Measurements from ENCODE around the gene HSPA12B. TPM values are rescaled to one million over a fixed set of nuclear protein-coding genes. Genes with fewer than 3 reads are reported as not detected.

The HSPA12B gene
- polyA plus RNA-seq, 2 of the 4 experiments (the other 2 are of a cell fraction): 0.37 to 1.2 TPM

GRCh38 chr20:3691306-3691705 is 41.2 kb upstream of the HSPA12B start:
- no peak overlapping the region for H3K4me3 ChIP-seq
- no peak for DNase-seq (ENCODE audit: low read depth in 1 of 2, low spot score in 1 of 2)
- H3K4me1 ChIP-seq: peaks cover 8% of the 10 kb centered on the region; the same call in 2 of the 3 replicates
- 77% methylated on average over 12 of the region's 16 CpGs for WGBS (ENCODE audit: missing lambda C conversion rate)
- H3K9me3 ChIP-seq: no peaks in the 10 kb centered on the region
- H3K27ac ChIP-seq: no peak overlapping the region
- H3K4me2 ChIP-seq: no peak overlapping the region
- ATAC-seq: no peak
- no peak for FAIRE-seq
- TF ChIP-seq KDM1A (IDR thresholded peaks at IDR 0.05; ENCODE audit: low read depth) (no peak), REST (IDR thresholded peaks at IDR 0.05) (no peak), ZSCAN20 (CRISPR knock-in tag; IDR thresholded peaks at IDR 0.05) (no peak), TP53 (CRISPR knock-in tag; IDR thresholded peaks at IDR 0.05) (no peak), MAZ (IDR thresholded peaks at IDR 0.05; ENCODE audit: borderline replicate concordance, low read depth, low read length) (no peak), HOXB13 (CRISPR knock-in tag; IDR thresholded peaks at IDR 0.05; ENCODE audit: low read depth) (no peak), CEBPB (IDR thresholded peaks at IDR 0.05) (no peak), NR3C1 (IDR thresholded peaks at IDR 0.05) (no peak), TFCP2L1 (CRISPR knock-in tag; IDR thresholded peaks at IDR 0.05) (no peak), CHD4 (IDR thresholded peaks at IDR 0.05; ENCODE audit: borderline replicate concordance) (no peak), ATOH8 (CRISPR knock-in tag; IDR thresholded peaks at IDR 0.05; ENCODE audit: low read depth) (no peak), HDAC2 (IDR thresholded peaks at IDR 0.05) (no peak), CTCF (IDR thresholded peaks at IDR 0.05) (no peak), KDM5A (IDR thresholded peaks at IDR 0.05) (no peak), MYC (IDR thresholded peaks at IDR 0.05; ENCODE audit: borderline replicate concordance, low read length) (no peak), CBX2 (IDR thresholded peaks at IDR 0.05; ENCODE audit: borderline replicate concordance, low read depth) (no peak), E2F6 (IDR thresholded peaks at IDR 0.05; ENCODE audit: borderline replicate concordance, low read depth) (no peak), POLR2AphosphoS2 (conservative IDR thresholded peaks at IDR 0.05; ENCODE audit: low read length) (no peak), EHF (CRISPR knock-in tag; IDR thresholded peaks at IDR 0.05) (no peak), RFX5 (IDR thresholded peaks at IDR 0.05) (no peak)
- POLR2A ChIA-PET: interaction anchor here (0.6 kb wide), 1 partner anchor 324 kb away, joined by 6 read pairs; the partner anchor contains the start of gene RNF24
- CTCF ChIA-PET: interaction anchor here (1.6 to 61.5 kb wide), 4 partner anchors 10 to 46 kb away, joined by 4 to 2233 read pairs (median 96); partner anchors contain the start of genes ADAM33, ADISSP, HSPA12B and SIGLEC1

GRCh38 chr20:3691897-3692296 is 40.6 kb upstream of the HSPA12B start:
- no peak for FAIRE-seq
- no peak overlapping the region for H3K4me3 ChIP-seq
- WGBS (ENCODE audit: missing lambda C conversion rate): 75% methylated on average over 7 of the region's 9 CpGs
- ATAC-seq: 0 out of 6 replicates have a peak, but pooled peaks of 1 of the 2 experiments have one; percentile 11
- H3K27ac ChIP-seq: no peak overlapping the region
- POLR2A ChIA-PET: no interaction called here
- no peak overlapping the region for H3K4me2 ChIP-seq
- 0 out of 3 replicates have a peak, but pooled peaks cover 2% of the 10 kb centered on the region for H3K9me3 ChIP-seq
- H3K4me1 ChIP-seq: peaks cover 4% of the 10 kb centered on the region; the same call in 2 of the 3 replicates
- DNase-seq (ENCODE audit: low read depth in 1 of 2, low spot score in 1 of 2): no peak
- CTCF ChIA-PET: interaction anchor here (1.6 to 61.5 kb wide), 4 partner anchors 9 to 46 kb away, joined by 4 to 2233 read pairs (median 96); partner anchors contain the start of genes ADAM33, ADISSP, HSPA12B and SIGLEC1
- TF ChIP-seq PBX3 (IDR thresholded peaks at IDR 0.05) (no peak), JUN (IDR thresholded peaks at IDR 0.05) (no peak), NPAS2 (CRISPR knock-in tag; IDR thresholded peaks at IDR 0.05; ENCODE audit: borderline replicate concordance) (no peak), ZSCAN20 (CRISPR knock-in tag; IDR thresholded peaks at IDR 0.05) (no peak), RAD21 (conservative IDR thresholded peaks at IDR 0.05 in 1 of 2, IDR thresholded peaks at IDR 0.05 in 1 of 2) (no peak), E2F6 (IDR thresholded peaks at IDR 0.05; ENCODE audit: borderline replicate concordance, low read depth) (no peak), ATOH8 (CRISPR knock-in tag; IDR thresholded peaks at IDR 0.05; ENCODE audit: low read depth) (no peak), EP300 (IDR thresholded peaks at IDR 0.05) (no peak), HES2 (IDR thresholded peaks at IDR 0.05) (no peak)
